Mesothelial cell of epicardium (in vitro differentiated cells): ENCODE data around the gene ZNF99. TPM values are rescaled to one million over a fixed set of nuclear protein-coding genes. Genes with fewer than 3 reads are reported as not detected.

ENCODE experiments used
- DNase-seq, 2 experiments: peaks; one replicate each; pipeline ENCODE4 v3.0.0; 2021; ENCODE audit warnings: low spot score in 2 of 2; ENCODE audit not compliant: unreplicated experiment in 2 of 2
- H3K27ac Mint-ChIP-seq: 2 replicates; pipeline ENCODE4 v1.8.0; 2021; ENCODE audit warnings: mixed read lengths
- H3K27me3 Mint-ChIP-seq: 2 replicates; pipeline ENCODE4 v1.8.0; 2021; ENCODE audit warnings: low read depth, mixed read lengths
- H3K36me3 Mint-ChIP-seq: 2 replicates; pipeline ENCODE4 v1.8.0; 2021; ENCODE audit warnings: mixed read lengths
- H3K4me1 Mint-ChIP-seq: 2 replicates; pipeline ENCODE4 v1.8.0; 2021; ENCODE audit warnings: mixed read lengths
- H3K4me3 Mint-ChIP-seq: 2 replicates; pipeline ENCODE4 v1.8.0; 2021; ENCODE audit warnings: mild to moderate bottlenecking, moderate library complexity, mixed read lengths
- H3K9me3 Mint-ChIP-seq: 2 replicates; pipeline ENCODE4 v1.8.0; 2021; ENCODE audit warnings: mixed read lengths
- total RNA-seq: library from RNA; stranded (reverse); gene quantifications from 3 replicates; pipeline ENCODE4 v1.2.1, GENCODE V29; 2021
- TF ChIP-seq, protein P1 (sequence below): fragments of 200-600 bp; sonication (generic); IDR thresholded peaks from one replicate; pipeline ENCODE4 v1.5.0; 2021; ENCODE audit warnings: antibody characterized with exemption; ENCODE audit not compliant: unreplicated experiment

The ZNF99 gene
- total RNA-seq, result not detected in 3 replicates

DNA sequence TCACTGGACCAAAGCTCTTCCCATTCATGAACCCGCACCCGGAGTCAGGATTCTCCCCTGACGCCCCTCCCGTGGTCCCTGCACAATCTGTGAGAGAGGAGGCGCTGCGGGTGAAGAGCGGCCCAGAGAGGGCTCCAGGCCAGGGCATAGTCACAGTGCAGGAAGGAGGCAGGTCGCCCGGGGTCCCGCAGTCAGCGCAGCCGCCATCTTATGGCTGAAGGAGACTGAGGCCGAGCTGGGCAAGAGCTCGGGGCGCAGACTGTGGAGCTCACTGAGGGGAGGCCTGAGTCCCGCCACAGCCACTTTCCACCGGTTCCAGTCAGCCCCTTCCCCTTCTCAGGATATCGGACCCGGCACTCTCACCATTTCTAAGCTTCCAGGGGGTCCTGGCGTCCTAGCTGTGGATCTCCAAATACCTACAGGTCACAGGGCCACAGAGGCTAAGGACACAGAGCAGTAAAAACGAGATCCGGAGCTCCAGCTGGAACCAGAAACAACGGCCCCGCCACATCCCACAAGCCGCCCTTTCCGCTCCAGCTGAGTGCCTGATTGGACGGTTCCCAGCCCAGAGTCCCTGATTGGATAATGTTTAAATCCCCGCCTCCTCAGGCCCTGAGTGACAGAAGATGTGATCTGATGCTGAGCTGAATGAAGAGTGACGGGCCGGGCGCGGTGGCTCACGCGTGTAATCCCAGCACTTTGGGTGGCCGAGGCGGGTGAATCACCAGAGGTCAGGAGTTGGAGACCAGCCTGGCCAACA is at the start of gene ZNF99:
Gene ZNF99, minus strand, starts transcription at position 501 of the 760 bp plus-strand sequence. Its CDS starts 135 bp downstream, at position 366.
- no peaks in the 10 kb centered on the region for H3K4me1 Mint-ChIP-seq
- H3K27ac Mint-ChIP-seq, result no peak within 1 kb of the TSS
- no peak for DNase-seq
- H3K36me3 Mint-ChIP-seq, result peaks cover 7% of the 10 kb centered on the region
- TF ChIP-seq, protein P1, sequence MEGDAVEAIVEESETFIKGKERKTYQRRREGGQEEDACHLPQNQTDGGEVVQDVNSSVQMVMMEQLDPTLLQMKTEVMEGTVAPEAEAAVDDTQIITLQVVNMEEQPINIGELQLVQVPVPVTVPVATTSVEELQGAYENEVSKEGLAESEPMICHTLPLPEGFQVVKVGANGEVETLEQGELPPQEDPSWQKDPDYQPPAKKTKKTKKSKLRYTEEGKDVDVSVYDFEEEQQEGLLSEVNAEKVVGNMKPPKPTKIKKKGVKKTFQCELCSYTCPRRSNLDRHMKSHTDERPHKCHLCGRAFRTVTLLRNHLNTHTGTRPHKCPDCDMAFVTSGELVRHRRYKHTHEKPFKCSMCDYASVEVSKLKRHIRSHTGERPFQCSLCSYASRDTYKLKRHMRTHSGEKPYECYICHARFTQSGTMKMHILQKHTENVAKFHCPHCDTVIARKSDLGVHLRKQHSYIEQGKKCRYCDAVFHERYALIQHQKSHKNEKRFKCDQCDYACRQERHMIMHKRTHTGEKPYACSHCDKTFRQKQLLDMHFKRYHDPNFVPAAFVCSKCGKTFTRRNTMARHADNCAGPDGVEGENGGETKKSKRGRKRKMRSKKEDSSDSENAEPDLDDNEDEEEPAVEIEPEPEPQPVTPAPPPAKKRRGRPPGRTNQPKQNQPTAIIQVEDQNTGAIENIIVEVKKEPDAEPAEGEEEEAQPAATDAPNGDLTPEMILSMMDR, result no peak
- peaks cover 44% of the 10 kb centered on the region for H3K9me3 Mint-ChIP-seq
- no peaks in the 10 kb centered on the region for H3K27me3 Mint-ChIP-seq
- H3K4me3 Mint-ChIP-seq, result no peak within 1 kb of the TSS

DNA sequence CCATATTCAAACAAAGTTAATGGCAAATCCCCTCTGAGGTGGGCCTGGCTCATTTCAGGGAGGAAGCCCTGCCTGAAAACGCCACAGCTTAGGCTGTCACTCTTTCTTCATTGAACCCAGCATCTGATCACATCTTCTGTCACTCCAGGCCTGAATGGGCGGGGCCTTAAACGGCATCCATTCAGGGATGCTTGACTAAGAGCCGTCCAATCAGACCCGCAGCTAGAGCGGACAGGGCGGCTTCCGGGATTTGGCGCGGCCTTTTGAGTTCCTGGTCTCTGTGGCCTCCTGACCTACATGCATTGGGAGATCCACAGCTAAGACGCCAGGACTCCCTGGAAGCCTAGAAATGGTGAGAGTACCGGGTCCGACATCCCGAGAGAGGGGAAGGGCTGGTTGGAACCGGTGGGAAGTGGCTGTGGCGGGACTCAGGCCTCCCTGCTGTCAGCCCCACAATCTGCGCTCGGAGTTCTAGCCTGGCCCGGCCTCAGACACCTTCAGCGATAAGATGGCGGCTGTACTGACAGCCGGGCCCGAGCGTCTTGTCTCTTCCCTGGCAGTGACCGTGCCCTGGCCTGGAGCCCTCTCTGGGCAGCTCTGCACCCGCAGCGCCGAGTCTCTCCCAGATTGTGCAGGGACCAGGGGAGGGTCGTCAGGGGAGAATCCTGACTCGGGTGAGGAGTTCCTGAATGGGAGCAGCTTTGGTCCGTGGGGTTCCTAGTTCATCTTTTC is 48.2 kb upstream of the ZNF99 start, which contains the start of gene ZNF723:
Gene ZNF723, plus strand, starts transcription at position 261 of the 732 bp plus-strand sequence. Its CDS starts 89 bp downstream, at position 350.
- no peaks in the 10 kb centered on the region for H3K27me3 Mint-ChIP-seq
- peaks cover 35% of the 10 kb centered on the region for H3K9me3 Mint-ChIP-seq
- H3K36me3 Mint-ChIP-seq, result no peaks in the 10 kb centered on the region
- H3K27ac Mint-ChIP-seq, result no peak within 1 kb of the TSS
- no peak within 1 kb of the TSS for H3K4me3 Mint-ChIP-seq
- TF ChIP-seq, protein P1, result no peak
- DNase-seq, result no peak
- no peaks in the 10 kb centered on the region for H3K4me1 Mint-ChIP-seq

- Mint-ChIP-seq H3K9me3 (peaks cover 38% of the 10 kb centered on the region), H3K27me3 (no peaks in the 10 kb centered on the region), H3K27ac (no peak overlapping the region), H3K36me3 (no peaks in the 10 kb centered on the region), H3K4me1 (no peaks in the 10 kb centered on the region), H3K4me3 (no peak overlapping the region)
- no peak for DNase-seq
- TF ChIP-seq, protein P1, result no peak
Observed at GRCh38 chr19:22831211-22831610, 47.3 kb upstream of the ZNF99 start.

DNA sequence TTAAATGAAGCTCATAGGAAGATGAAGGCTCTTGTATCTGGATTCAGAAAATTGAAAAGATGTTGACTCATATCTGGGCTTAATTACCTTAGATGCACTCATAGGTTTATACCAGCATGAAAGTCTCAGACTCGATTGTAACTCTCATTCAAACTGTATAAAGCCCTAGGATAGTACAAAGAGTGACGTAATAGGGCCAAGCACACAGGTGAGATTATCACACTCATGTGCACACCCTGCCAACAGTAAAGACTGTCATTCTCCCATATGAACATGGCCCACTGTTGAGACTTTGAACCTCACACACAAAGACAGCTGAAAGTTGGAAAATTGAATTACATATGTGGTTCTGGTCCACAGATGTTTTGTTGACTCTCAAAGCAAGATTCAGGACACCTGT is 30.2 kb upstream of the ZNF99 start:
- no peak overlapping the region for H3K27ac Mint-ChIP-seq
- TF ChIP-seq, protein P1, result no peak
- peaks cover 85% of the 10 kb centered on the region for H3K9me3 Mint-ChIP-seq
- H3K4me3 Mint-ChIP-seq, result no peak overlapping the region
- no peak for DNase-seq
- H3K4me1 Mint-ChIP-seq, result no peaks in the 10 kb centered on the region
- no peaks in the 10 kb centered on the region for H3K36me3 Mint-ChIP-seq
- H3K27me3 Mint-ChIP-seq, result no peaks in the 10 kb centered on the region

- H3K4me3 Mint-ChIP-seq, result no peak overlapping the region
- H3K27me3 Mint-ChIP-seq, result no peaks in the 10 kb centered on the region
- no peaks in the 10 kb centered on the region for H3K4me1 Mint-ChIP-seq
Observed at GRCh38 chr19:22807061-22807835, 23.3 kb upstream of the ZNF99 start.

More at GRCh38 chr19:22807061-22807835, 23.3 kb upstream of the ZNF99 start:
- TF ChIP-seq, protein P1, result no peak
- DNase-seq, result no peak
- Mint-ChIP-seq H3K36me3 (no peaks in the 10 kb centered on the region), H3K27ac (no peak overlapping the region), H3K9me3 (peaks cover 41% of the 10 kb centered on the region)
